ENCODE data around the gene IGFN1.

- TF ChIP-seq CTCF (IDR thresholded peaks at IDR 0.05; ENCODE audit: poor library complexity) (no peak), EZH2phosphoT487 (IDR thresholded peaks at IDR 0.05; ENCODE audit: low read depth, severe bottlenecking, unreplicated experiment) (no peak)
Observed at GRCh38 chr1:201180141-201180540, 10.5 kb upstream of the IGFN1 start.
